Smooth muscle cell of the coronary artery (primary cell): ENCODE results near the gene PSG7. TPM values are rescaled to one million over a fixed set of nuclear protein-coding genes. Genes with fewer than 3 reads are reported as not detected.

Experiments used
- total RNA-seq: library from RNA; depleted of rRNA; stranded (reverse); fragments of >200 nt; gene quantifications from 2 replicates; pipeline ENCODE4 v1.2.3, GENCODE V29; 2014; ENCODE audit warnings: low replicate concordance

The PSG7 gene
- not detected in 2 replicates for total RNA-seq

GRCh38 chr19:42937107-42937506 is at the start of gene PSG7:
PSG7 (minus strand) TSS chr19:42937207; CDS start chr19:42937076, 131 bp downstream.

DNA sequence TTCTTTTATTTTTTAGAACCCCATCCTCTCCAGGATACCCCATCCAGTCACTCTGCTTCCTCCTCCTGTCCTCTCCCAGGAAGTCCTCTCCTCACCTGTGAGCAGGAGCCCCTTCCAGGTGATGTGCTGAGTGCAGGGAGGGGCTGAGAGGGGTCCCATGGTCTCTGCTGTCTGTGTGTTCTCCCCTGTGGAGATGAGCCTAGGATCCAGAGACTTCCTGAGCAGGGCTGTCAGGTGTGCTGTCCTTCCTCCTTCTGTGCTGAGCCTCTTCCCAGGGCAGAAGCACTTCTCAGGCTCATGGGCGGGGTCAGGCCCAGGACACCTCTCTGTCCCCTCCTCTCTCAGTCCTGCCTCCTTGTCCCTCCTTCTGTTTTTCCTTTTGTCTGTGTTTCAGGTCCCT is 19.4 kb downstream of the PSG7 start, which contains the start of gene PSG6:
Gene PSG6 (minus strand): TSS at position 261 of the 400 bp plus-strand sequence. CDS start 102 bp downstream, at position 159.

GRCh38 chr19:42879613-42880012 is 57.4 kb downstream of the PSG7 start, which contains the start of gene PSG1:
PSG1 (minus strand) TSS chr19:42879713; CDS start chr19:42879581, 132 bp downstream.

Other genes with a start within 250 kb of the PSG7 start
- not detected in 2 replicates for gene PSG3, start 196.7 kb downstream of the PSG7 start, total RNA-seq
- gene PSG8, start 171.5 kb downstream of the PSG7 start, total RNA-seq = not detected in 2 replicates
- gene PSG1, start 57.5 kb downstream of the PSG7 start, total RNA-seq = 1.2 TPM in 1 of 2 replicates, not detected in the other
- gene PSG6, start 19.3 kb downstream of the PSG7 start, total RNA-seq = not detected in 2 replicates
- gene PSG11, start 89.3 kb upstream of the PSG7 start, total RNA-seq = not detected in 2 replicates
- gene PSG2, start 145.5 kb upstream of the PSG7 start, total RNA-seq = not detected in 2 replicates
- 0.75 and 2.7 TPM in 2 replicates for gene PSG5, start 249.3 kb upstream of the PSG7 start, total RNA-seq